Ishikawa (cell line): ENCODE results near the gene STING1.

Experiments
- CEBPB ChIP-seq: IDR thresholded peaks from 2 replicates; pipeline ENCODE4 v1.6.1; 2012
- CREB1 ChIP-seq: IDR thresholded peaks from 2 replicates; pipeline ENCODE4 v1.6.1; 2012; ENCODE audit warnings: low read depth
- EGR1 ChIP-seq: IDR thresholded peaks from 2 replicates; pipeline ENCODE4 v1.6.1; 2012
- EP300 ChIP-seq: IDR thresholded peaks from 2 replicates; pipeline ENCODE4 v1.6.1; 2012; ENCODE audit warnings: borderline replicate concordance
- FOXM1 ChIP-seq: IDR thresholded peaks from 2 replicates; pipeline ENCODE4 v1.6.1; 2012; ENCODE audit warnings: low read depth, borderline replicate concordance
- NFIC ChIP-seq: IDR thresholded peaks from 2 replicates; pipeline ENCODE4 v1.6.1; 2012
- RAD21 ChIP-seq: IDR thresholded peaks from 2 replicates; pipeline ENCODE4 v1.6.1; 2012; ENCODE audit warnings: low read depth
- TAF1 ChIP-seq: IDR thresholded peaks from 2 replicates; pipeline ENCODE4 v1.6.1; 2012; ENCODE audit warnings: low read depth, mild to moderate bottlenecking
- TCF12 ChIP-seq: IDR thresholded peaks from 2 replicates; pipeline ENCODE4 v1.6.1; 2012; ENCODE audit warnings: low read depth
- TEAD4 ChIP-seq: IDR thresholded peaks from 2 replicates; pipeline ENCODE4 v1.6.1; 2012
- YY1 ChIP-seq: IDR thresholded peaks from 2 replicates; pipeline ENCODE4 v1.6.1; 2012; ENCODE audit warnings: low read depth
- ZBTB7A ChIP-seq: IDR thresholded peaks from 2 replicates; pipeline ENCODE4 v1.6.1; 2012; ENCODE audit warnings: low read depth
- TF ChIP-seq, protein P1 (sequence below): IDR thresholded peaks from 2 replicates; pipeline ENCODE4 v1.6.1; 2012
- TF ChIP-seq, protein P2 (sequence below): IDR thresholded peaks from 2 replicates; pipeline ENCODE4 v1.6.1; 2012
- TF ChIP-seq, protein P3 (sequence below): IDR thresholded peaks from 2 replicates; pipeline ENCODE4 v1.6.1; 2012; ENCODE audit warnings: low read depth, mild to moderate bottlenecking

STING1 gene

DNA sequence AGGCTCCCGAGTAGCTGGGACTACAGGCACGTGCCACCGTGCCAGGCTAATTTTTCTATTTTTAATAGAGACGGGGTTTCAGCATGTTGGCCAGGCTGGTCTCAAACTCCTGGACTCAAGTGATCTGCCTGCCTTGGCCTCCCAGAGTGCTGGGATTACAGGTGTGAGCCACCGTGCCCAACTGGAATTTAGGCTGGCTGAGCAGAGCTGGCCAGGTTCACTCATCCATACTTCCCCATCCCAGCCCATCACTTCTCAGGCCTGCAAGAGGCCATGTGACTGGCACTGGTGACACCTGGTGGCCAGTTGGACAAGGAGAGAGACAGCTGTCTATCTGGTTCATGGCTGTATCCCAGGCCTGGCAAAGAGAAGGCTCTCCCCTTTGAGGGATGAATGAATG, 30.9 kb upstream of the STING1 start:
- TF ChIP-seq TCF12 (peak; percentile 33), TEAD4 (peak; percentile 36; the same call in 1 of the 2 replicates), RAD21 (peak; percentile 98)
- TF ChIP-seq, protein P1, sequence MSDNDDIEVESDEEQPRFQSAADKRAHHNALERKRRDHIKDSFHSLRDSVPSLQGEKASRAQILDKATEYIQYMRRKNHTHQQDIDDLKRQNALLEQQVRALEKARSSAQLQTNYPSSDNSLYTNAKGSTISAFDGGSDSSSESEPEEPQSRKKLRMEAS = peak; percentile 84
- TF ChIP-seq, protein P2, sequence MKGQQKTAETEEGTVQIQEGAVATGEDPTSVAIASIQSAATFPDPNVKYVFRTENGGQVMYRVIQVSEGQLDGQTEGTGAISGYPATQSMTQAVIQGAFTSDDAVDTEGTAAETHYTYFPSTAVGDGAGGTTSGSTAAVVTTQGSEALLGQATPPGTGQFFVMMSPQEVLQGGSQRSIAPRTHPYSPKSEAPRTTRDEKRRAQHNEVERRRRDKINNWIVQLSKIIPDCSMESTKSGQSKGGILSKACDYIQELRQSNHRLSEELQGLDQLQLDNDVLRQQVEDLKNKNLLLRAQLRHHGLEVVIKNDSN = peak; percentile 88

DNA sequence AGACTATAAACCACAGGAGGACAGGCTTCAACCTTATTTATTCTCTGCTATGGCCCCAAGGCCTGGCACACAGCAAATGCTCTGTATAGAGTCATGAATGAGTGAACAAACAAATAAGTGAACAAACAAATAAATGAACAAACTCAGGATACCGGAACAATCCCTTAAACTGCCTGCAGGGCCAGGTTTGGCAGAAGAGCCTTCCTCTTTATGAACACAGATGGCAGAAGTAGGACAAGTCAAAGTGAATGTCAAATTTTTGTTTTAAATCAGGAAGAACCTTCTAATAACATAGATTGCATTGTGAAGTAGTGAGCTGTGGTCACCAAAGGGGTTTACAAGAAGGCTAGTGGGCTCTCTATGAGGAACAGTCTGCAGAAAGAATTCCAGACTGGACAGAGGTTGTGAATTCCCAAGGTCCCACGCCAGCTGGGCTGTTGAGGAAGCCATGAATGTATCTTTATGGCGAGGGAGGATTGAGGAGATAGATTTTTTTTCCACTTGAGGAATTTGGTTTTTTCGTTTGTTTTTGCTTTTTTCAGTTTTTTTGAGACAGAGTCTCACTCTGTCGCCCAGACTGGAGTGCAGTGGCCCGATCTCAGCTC, 30.3 kb upstream of the STING1 start:
- TF ChIP-seq, protein P1 = no peak
- TF ChIP-seq YY1 = no peak
- no peak for TF ChIP-seq CEBPB
- TF ChIP-seq, protein P2 = no peak
- TF ChIP-seq EGR1 = no peak
- TF ChIP-seq NFIC = no peak
- no peak for TF ChIP-seq FOXM1
- TF ChIP-seq CREB1 = no peak
- no peak for TF ChIP-seq ZBTB7A
- no peak for TF ChIP-seq EP300
- TF ChIP-seq TAF1 = no peak
- no peak for TF ChIP-seq RAD21
- no peak for TF ChIP-seq TCF12
- TF ChIP-seq, protein P3, sequence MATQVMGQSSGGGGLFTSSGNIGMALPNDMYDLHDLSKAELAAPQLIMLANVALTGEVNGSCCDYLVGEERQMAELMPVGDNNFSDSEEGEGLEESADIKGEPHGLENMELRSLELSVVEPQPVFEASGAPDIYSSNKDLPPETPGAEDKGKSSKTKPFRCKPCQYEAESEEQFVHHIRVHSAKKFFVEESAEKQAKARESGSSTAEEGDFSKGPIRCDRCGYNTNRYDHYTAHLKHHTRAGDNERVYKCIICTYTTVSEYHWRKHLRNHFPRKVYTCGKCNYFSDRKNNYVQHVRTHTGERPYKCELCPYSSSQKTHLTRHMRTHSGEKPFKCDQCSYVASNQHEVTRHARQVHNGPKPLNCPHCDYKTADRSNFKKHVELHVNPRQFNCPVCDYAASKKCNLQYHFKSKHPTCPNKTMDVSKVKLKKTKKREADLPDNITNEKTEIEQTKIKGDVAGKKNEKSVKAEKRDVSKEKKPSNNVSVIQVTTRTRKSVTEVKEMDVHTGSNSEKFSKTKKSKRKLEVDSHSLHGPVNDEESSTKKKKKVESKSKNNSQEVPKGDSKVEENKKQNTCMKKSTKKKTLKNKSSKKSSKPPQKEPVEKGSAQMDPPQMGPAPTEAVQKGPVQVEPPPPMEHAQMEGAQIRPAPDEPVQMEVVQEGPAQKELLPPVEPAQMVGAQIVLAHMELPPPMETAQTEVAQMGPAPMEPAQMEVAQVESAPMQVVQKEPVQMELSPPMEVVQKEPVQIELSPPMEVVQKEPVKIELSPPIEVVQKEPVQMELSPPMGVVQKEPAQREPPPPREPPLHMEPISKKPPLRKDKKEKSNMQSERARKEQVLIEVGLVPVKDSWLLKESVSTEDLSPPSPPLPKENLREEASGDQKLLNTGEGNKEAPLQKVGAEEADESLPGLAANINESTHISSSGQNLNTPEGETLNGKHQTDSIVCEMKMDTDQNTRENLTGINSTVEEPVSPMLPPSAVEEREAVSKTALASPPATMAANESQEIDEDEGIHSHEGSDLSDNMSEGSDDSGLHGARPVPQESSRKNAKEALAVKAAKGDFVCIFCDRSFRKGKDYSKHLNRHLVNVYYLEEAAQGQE = no peak
- no peak for TF ChIP-seq TEAD4

DNA sequence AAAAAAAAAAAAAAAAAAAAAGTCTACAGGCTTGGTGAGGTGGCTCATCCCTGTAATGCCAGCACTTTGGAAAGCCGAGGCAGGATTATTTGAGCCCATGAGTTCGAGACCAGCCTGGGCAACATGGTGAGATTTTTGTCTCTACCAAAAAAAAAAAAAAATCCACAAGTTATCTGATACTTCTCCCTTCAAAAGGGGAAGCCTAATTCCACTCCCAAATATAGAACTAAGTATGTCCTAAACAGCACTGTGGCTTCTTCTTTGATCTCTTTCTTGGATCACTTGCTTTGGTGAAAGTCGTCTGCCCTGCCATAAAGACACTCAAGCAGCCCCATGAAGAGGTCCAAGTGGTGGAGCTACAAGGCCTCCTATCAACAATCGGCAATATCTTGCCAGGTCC, 18.8 kb upstream of the STING1 start:
- no peak for TF ChIP-seq TCF12
- TF ChIP-seq CEBPB = no peak
- no peak for TF ChIP-seq NFIC
- no peak for TF ChIP-seq TEAD4
- no peak for TF ChIP-seq EP300
- TF ChIP-seq, protein P3 = no peak
- TF ChIP-seq ZBTB7A = no peak
- TF ChIP-seq, protein P1 = no peak
- TF ChIP-seq RAD21 = no peak
- TF ChIP-seq FOXM1 = no peak
- TF ChIP-seq, protein P2 = no peak
- TF ChIP-seq CREB1 = no peak

DNA sequence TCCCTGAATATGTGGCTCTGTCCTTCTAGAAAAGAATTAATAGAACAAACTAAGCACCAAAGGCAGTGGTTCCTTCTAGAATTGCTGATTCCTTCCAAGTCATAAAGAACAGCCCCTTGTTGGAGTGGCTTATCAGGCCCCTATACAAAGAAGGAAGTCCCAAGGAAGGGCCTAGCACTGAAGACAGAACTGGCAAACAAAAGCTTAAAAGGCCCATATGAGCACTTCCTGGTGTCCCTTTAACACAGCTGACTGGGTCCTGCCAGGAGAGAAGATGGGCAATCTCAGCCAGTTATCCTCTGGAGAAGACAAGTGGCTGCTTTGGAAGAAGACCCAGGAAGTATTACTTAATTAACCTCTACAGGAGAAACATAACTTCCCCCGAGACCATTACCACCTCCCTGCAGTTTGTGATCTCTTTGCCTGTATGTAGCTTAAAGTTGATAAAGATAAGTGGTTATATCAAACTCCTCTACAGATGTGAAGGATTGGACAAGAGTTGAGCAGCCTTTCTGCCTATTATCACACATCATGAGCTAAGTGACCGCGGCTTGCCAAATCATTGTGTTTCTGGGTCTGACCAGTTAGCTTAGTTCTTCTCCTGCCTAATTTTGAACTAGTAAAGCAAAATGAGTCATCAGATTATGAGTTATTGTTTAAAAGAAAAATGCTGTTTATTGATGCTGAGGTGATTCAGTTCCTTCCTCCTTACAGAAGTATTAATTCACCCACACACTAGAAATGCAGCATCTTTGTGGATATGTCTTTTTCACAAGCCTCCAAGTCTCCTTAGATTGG, 13.3 kb upstream of the STING1 start:
- TF ChIP-seq YY1 (no peak), CEBPB (no peak), EGR1 (no peak), CREB1 (no peak), ZBTB7A (no peak), FOXM1 (no peak), TAF1 (no peak), NFIC (no peak), RAD21 (no peak), TEAD4 (no peak), EP300 (no peak), TCF12 (no peak)
- TF ChIP-seq, protein P2 = no peak
- TF ChIP-seq, protein P1 = no peak
- TF ChIP-seq, protein P3 = no peak
